NCI-H526 (cell line): ENCODE measurements around the gene CACNA1B.

Source experiments
- DNase-seq, 2 experiments: peaks; one replicate each; lab custom pipeline; 2025; lab: John Stamatoyannopoulos, UW

Gene CACNA1B

DNA sequence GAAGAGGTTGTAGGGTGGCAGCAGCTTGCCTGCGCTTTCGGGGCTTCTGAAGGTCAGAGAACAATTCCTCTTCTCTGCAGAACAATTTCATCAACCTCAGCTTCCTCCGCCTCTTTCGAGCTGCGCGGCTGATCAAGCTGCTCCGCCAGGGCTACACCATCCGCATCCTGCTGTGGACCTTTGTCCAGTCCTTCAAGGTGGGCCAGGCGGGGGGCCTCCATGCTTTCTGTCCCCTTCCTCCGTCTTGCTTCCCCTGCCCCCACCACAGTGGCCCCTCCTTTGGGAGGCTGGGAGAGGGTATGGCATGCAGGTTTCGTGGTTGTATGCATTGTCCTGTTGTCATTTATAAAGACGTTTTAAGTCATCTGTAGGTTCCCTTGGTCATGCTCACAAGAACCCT is 195.8 kb downstream of the CACNA1B start:
- no peak for DNase-seq

- DNase-seq: no peak
These were observed 196.2 kb downstream of the CACNA1B start for GRCh38 chr9:138073808-138074207.

GRCh38 chr9:138074516-138074915 is 196.9 kb downstream of the CACNA1B start:
- DNase-seq: no peak

DNA sequence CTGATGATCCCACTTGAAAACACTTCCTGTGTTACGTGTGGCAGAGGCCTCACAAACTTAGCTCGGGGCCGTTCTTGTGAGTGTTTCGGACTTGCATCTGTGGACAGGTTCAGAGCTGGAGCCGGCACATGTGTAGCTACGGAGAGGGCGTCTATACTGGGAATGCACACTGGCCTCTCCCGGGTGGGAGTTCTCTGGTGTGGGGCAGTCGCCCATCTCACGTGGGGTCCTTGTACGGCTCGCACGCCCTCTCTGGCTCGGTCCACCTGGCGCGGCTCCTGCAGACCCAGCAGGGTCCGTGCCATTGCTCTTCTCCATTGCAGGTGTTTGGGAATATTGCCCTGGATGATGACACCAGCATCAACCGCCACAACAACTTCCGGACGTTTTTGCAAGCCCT is 197.9 kb downstream of the CACNA1B start:
- DNase-seq: no peak

DNA sequence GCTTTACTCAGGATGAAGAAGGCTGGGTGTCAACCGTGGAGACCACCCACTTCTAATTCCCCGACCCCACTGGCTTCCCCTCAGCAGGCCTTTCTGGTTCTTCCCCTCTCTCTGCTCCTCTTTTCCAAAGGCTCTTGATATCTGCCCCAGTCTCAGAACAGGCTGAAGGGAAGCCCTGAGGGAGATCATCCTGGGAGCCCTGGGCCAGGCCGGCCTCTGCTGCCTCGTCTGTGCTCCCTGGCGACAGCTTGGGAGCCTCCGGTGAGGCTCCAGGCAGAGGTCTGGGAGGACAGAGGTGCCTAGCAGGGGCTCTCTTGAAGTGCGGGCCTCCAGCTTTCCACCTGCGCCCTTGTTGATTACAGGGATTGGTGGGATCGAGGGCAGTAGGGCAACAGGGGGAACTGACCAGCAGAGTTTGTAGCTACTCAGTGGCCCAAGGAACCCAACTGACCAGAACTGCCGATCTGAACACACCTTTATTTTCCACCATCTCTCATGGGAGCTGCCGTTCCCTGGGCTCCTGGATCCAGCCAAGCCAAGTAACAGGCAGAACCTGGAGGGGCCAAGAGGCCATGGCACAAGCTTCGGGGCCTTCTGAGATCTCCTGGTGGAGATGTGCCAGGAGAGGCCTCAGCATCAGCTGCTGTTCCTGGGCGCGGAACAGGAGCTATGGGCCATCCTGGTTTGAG is 198.5 kb downstream of the CACNA1B start:
- DNase-seq: no peak

- DNase-seq: no peak
These were observed 199.0 kb downstream of the CACNA1B start for GRCh38 chr9:138076650-138077009.

GRCh38 chr9:138077126-138077525 is 199.5 kb downstream of the CACNA1B start:
- no peak for DNase-seq

- no peak for DNase-seq
These were observed 200.4 kb downstream of the CACNA1B start for GRCh38 chr9:138077898-138078540.

DNA sequence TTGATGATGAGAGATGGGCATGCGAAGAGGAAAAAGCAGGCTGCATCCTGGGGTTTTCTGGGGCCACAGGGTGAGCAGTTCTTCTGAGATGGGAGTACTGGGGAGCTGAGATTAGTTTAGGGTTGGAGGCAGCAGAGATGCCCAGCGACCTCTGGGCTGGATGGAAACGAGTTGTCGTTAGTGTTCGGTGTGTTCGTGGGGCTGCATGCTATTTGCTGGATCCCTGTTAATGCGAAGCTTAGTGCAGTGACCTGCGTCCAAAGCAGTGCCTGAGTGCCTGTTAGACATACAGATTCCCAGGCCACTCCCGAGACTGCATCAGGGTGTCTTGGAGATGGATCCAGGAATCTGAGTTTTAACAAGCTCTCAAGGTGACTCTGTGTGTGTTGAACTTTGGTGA is 201.3 kb downstream of the CACNA1B start:
- DNase-seq: no peak

GRCh38 chr9:138080979-138081378 is 203.4 kb downstream of the CACNA1B start:
- DNase-seq: no peak

- no peak for DNase-seq
These were observed 205.5 kb downstream of the CACNA1B start for GRCh38 chr9:138082918-138083636.

DNA sequence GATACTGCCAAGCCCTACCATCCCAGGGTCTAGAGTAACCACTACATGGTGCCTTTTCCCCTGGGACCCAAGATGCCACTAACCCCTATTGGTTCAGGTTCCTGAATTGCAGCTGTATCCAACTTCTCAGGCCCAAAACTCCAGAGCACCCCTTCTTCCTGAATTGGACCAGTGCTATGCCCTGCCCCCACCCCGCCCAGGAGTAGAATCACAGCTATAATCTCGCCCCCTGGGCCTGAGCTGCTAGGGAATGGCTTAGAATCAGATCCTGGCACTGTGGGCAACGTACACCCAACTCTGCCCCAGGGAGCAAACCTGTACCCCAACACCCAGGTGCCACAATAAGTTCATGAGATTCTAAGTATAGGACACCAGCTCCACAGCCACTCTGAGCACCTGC is 206.3 kb downstream of the CACNA1B start:
- DNase-seq: no peak

- no peak for DNase-seq
These were observed 208.0 kb downstream of the CACNA1B start for GRCh38 chr9:138085568-138085967.

GRCh38 chr9:138092057-138092456 is 214.5 kb downstream of the CACNA1B start:
- DNase-seq: peak in 1 of 2 experiments; percentile 3

GRCh38 chr9:138094028-138094427 is 216.4 kb downstream of the CACNA1B start:
- no peak for DNase-seq

DNA sequence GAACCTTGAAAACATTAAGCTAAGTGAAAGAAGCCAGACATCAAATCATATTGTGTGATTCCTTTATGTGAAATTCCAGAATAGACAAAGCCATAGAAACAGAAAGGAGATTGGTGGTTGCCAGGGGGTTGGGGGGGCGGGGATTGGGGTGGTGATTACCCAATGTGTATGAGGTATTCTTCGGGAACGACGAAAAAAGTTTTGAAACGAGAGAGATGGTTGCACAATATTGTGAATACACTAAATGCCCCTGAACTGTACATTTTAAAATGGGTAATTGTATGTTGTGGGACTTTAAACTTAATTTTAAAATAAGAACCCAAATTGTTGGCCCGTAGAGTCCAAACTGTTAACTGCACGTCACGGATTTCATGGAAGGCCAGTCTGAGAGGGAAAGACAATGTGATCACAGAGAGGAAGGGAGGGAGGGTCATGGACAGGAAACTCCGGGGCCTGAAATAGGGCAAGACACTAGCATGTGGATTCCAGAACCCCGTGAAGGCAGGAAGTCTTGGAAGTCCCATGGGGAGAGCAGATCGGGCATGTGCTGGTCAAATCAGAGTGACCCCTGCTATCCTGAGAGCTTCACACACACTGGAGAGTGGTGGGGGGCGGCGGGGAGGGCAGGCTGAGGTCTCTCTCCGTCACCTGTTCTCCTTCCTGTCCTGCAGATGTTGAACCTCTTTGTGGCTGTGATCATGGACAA is 218.4 kb downstream of the CACNA1B start:
- no peak for DNase-seq

DNA sequence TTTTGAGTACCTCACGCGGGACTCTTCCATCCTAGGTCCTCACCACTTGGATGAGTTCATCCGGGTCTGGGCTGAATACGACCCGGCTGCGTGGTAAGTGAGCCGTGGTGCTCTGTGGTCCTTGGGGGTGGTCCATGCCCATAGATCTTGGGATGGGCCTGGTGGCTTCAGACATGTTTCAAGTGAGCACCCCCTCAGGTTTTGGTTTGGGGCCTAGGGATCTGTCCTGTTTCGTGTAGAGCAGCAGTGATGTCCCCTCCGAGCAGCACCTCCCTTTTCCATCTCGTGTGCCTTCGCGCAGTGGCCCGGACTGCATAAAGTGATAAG is 218.9 kb downstream of the CACNA1B start:
- DNase-seq: no peak

DNA sequence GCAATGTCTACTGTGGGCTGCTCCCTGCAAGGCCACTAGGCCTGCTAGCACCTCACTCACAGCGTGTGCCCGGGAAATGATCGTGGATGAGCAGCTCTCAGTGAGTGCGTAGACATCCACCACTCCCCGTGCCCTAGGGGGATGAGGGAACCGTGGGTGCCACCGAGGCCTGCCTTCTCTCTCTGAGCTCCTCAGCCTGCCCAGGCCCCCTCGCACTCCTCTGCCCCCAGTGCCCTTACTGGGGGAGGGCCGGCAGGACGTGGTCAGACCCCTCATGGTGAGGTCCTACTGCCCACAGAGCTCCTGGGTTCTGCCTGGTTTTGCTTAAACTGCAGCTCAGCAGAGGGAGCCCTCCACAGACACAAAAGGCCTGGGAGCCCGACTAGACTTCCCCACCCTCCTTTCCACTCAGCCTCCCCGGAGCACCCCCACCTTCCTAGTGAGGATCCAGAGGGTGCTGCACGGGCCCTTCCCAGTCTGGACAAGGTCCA is 220.0 kb downstream of the CACNA1B start:
- no peak for DNase-seq

DNA sequence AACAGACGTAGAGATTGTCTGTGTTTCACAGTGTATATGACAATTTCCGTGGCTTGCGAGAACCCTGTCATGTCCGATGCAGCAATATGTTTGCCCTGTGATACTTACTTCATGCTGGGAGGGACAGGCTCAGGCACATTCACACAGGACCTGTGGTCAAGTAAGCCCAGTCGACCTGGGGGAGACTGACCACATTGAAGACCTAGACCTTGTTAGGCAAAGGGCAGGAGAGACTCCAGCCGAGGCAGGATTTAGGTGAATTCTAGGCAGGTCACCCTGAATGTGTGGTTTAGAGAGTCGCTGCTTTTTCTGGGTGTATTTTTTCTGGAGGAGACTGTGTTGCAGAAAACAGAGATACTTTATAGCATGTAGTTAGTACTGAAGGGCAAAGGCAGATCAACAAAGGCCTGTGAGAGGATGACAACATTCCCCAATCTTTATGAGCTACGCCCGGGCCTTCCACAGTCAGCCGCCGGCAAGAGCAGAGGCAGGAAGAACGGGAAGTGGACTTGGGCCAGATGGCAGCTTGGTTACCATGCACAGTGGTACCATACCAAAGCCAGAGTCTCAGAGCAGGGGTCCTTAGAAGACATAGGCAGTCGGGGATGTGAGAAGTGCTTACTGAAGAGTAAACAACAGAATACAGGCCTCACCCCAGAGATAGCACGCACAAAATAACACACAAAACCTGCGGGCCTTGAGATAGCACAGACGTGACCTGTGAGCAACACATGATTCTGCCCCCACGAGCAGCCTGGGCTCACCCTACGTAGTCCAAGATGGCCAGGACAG is 220.7 kb downstream of the CACNA1B start:
- DNase-seq: no peak

DNA sequence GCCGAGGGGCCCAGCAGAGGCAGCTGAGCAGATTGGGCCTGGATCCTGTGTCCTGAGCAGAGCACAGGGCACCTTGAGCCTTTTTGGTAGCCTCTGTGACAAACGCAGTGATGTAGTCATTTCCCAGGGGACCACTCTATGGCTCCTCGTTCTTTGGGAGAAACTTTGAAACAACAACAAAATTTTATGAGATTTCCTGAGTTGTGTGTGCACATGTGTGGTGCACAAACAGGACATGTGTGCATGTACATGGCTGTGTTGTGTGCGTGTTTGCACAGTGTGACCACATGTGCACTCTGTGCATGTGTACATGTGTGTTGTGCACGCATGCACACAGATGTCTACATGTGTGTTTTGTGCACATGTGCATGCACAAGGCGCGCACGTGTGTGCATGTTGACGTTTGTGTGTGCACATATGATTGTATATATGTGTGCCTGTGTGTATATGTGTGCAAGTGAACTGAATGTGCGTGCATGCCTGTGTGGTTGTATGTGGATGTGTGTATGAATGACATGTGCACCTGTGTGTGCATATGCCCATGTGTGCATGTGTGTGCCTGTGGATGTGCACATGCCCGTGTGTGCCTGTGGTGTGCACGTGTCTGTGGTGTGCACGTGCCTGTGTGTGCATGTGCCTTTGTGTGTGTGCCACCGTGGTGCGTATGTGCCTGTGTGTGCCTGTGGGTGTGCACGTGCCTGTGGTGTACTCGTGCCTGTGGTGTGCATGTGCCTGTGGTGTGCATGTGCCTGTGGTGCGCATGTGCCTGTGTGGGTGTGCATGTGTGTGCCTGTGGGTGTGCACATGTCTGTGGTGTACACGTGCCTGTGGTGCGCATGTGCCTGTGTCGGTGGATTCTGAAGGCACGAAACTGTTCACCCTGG is 221.6 kb downstream of the CACNA1B start:
- no peak for DNase-seq
